HCT116 (cell line): ENCODE measurements around the gene AOC2. TPM values are rescaled to one million over a fixed set of nuclear protein-coding genes. Genes with fewer than 3 reads are reported as not detected.

Experiments
- ATAC-seq: fragments of 200-7000 bp; cut with Tn5 transposase; 2 replicates; pipeline ENCODE4 v1.9.1; 2020; ENCODE audit warnings: mild to moderate bottlenecking, moderate library complexity
- BruUV-seq: library from RNA; stranded (reverse); fragments of 400-500 nt; replicated peaks from 2 replicates; lab custom pipeline; 2021; lab: Mats Ljungman, UMichigan
- CTCF ChIA-PET: fragments of 300-600 bp; sonication (Branson Sonifier 250); formaldehyde crosslinking; loops from one replicate; lab custom pipeline; 2021; ENCODE audit warnings: antibody characterized with exemption; lab: Charles Lee
- POLR2A ChIA-PET: fragments of 300-600, 350-600 bp; sonication (Branson Sonifier 250); formaldehyde crosslinking; loops from one replicate; lab custom pipeline; 2021; ENCODE audit warnings: antibody characterized with exemption; lab: Charles Lee
- RAD21 ChIA-PET, 2 experiments: fragments of 300-600 bp; sonication (Branson Sonifier 250); formaldehyde crosslinking; loops; one replicate each; lab custom pipeline; 2023; ENCODE audit warnings: low total read pairs in 2 of 2; ENCODE audit not compliant: uncharacterized antibody in 2 of 2, unreplicated experiment in 2 of 2, low non-redundant PET in 1 of 2; lab: Charles Lee
- DNase-seq: peaks from one replicate; pipeline ENCODE4 v3.0.0-alpha.2; 2010; ENCODE audit warnings: low read depth, low spot score
- H2AFZ ChIP-seq: fragments of 200-600 bp; shearing (Covaris generic), sonication (generic); 2 replicates; pipeline ENCODE4 v1.6.1; 2017; ENCODE audit warnings: low read depth, mixed run types, mixed read lengths, antibody characterized with exemption, low read length; ENCODE audit not compliant: poor library complexity, severe bottlenecking
- H3K27ac ChIP-seq: 2 replicates; pipeline ENCODE4 v1.5.1; 2012; ENCODE audit warnings: low read depth, low read length
- H3K27me3 ChIP-seq: fragments of 200-600 bp; sonication (generic); 2 replicates; pipeline ENCODE4 v1.6.1; 2016; ENCODE audit warnings: mixed run types, low read length, mixed read lengths; ENCODE audit not compliant: insufficient read depth
- H3K36me3 ChIP-seq, 2 experiments: fragments of 200-500 bp in 1 of 2; fragments of 200-600 bp in 1 of 2; sonication (Bioruptor generic) in 1 of 2; sonication (generic) in 1 of 2; 2 replicates each; pipeline versions ENCODE4 v1.5.1 to v1.6.1; 2014 to 2016; ENCODE audit warnings: low read length in 2 of 2, inconsistent platforms in 1 of 2, mixed read lengths in 1 of 2, mixed run types in 1 of 2; ENCODE audit not compliant: insufficient read depth in 2 of 2, control insufficient read depth in 1 of 2
- H3K4me1 ChIP-seq, 2 experiments: fragments of 200-600 bp in 1 of 2; sonication (generic) in 1 of 2; 2 replicates each; pipeline versions ENCODE4 v1.5.1 to v1.6.1; 2012 to 2017; ENCODE audit warnings: low read length in 2 of 2, inconsistent platforms in 1 of 2, mild to moderate bottlenecking in 1 of 2, mixed read lengths in 1 of 2, mixed run types in 1 of 2, moderate library complexity in 1 of 2; ENCODE audit not compliant: insufficient read depth in 2 of 2, control insufficient read depth in 1 of 2
- H3K4me2 ChIP-seq: fragments of 200-600 bp; sonication (generic); 2 replicates; pipeline ENCODE4 v1.6.1; 2017; ENCODE audit warnings: mixed run types, low read length, mixed read lengths
- H3K4me3 ChIP-seq, 2 experiments: fragments of 200-600 bp in 1 of 2; sonication (generic) in 1 of 2; replicated peaks in 1 of 2; 2 replicates each; pipeline ENCODE4 v1.5.1; 2011 to 2016; ENCODE audit warnings: low read length in 2 of 2, control low read depth in 1 of 2, low read depth in 1 of 2, mild to moderate bottlenecking in 1 of 2, mixed read lengths in 1 of 2, mixed run types in 1 of 2
- H3K79me2 ChIP-seq: fragments of 200-600 bp; sonication (generic); 2 replicates; pipeline ENCODE4 v1.6.1; 2017; ENCODE audit warnings: mild to moderate bottlenecking, mixed run types, low read length, moderate library complexity, mixed read lengths; ENCODE audit not compliant: insufficient read depth
- H3K9ac ChIP-seq: fragments of 200-600 bp; sonication (generic); 2 replicates; pipeline ENCODE4 v1.6.1; 2016; ENCODE audit warnings: low read length, mixed read lengths
- H3K9me2 ChIP-seq: fragments of 200-600 bp; sonication (generic), shearing (Covaris generic); 2 replicates; pipeline ENCODE4 v1.6.1; 2017; ENCODE audit warnings: mixed run types, mild to moderate bottlenecking, moderate library complexity; ENCODE audit not compliant: insufficient read depth
- H3K9me3 ChIP-seq, 2 experiments: fragments of 200-500 bp in 1 of 2; fragments of 200-600 bp in 1 of 2; sonication (Bioruptor generic) in 1 of 2; sonication (generic) in 1 of 2; 2 replicates each; pipeline ENCODE4 v1.6.1; 2014 to 2017; ENCODE audit warnings: low read length in 2 of 2, mixed read lengths in 2 of 2, inconsistent platforms in 1 of 2, low read depth in 1 of 2, mild to moderate bottlenecking in 1 of 2, mixed run types in 1 of 2, moderate library complexity in 1 of 2; ENCODE audit not compliant: control insufficient read depth in 1 of 2, insufficient read depth in 1 of 2
- H4K20me1 ChIP-seq: fragments of 200-600 bp; sonication (generic), shearing (Covaris generic); 2 replicates; pipeline ENCODE4 v1.6.1; 2017; ENCODE audit warnings: mixed run types, mild to moderate bottlenecking, moderate library complexity; ENCODE audit not compliant: insufficient read depth
- CBX3 ChIP-seq: IDR thresholded peaks from 2 replicates; pipeline ENCODE4 v1.6.1; 2012; ENCODE audit warnings: low read depth
- CEBPB ChIP-seq: IDR thresholded peaks from 2 replicates; pipeline ENCODE4 v1.6.1; 2012; ENCODE audit warnings: low read depth
- EGR1 ChIP-seq: IDR thresholded peaks from 2 replicates; pipeline ENCODE4 v1.6.1; 2012; ENCODE audit warnings: low read depth
- ELF1 ChIP-seq: IDR thresholded peaks from 2 replicates; pipeline ENCODE4 v1.6.1; 2012; ENCODE audit warnings: low read depth, borderline replicate concordance
- EZH2 ChIP-seq: fragments of 200-600 bp; sonication (generic); IDR thresholded peaks from 2 replicates; pipeline ENCODE4 v1.6.1; 2017; ENCODE audit warnings: antibody characterized with exemption, mixed run types
- JUND ChIP-seq: IDR thresholded peaks from 2 replicates; pipeline ENCODE4 v1.6.1; 2012
- POLR2A ChIP-seq: IDR thresholded peaks from 2 replicates; pipeline ENCODE4 v1.7.0; 2011; ENCODE audit warnings: borderline replicate concordance; ENCODE audit not compliant: insufficient read depth, insufficient read length; ENCODE audit errors: extremely low read depth
- POLR2AphosphoS5 ChIP-seq: IDR thresholded peaks from 2 replicates; pipeline ENCODE4 v1.6.1; 2011; ENCODE audit warnings: mild to moderate bottlenecking, low read depth, low read length, moderate library complexity
- RAD21 ChIP-seq: IDR thresholded peaks from 2 replicates; pipeline ENCODE4 v1.6.1; 2012; ENCODE audit warnings: low read depth, mild to moderate bottlenecking
- SIN3A ChIP-seq: IDR thresholded peaks from 2 replicates; pipeline ENCODE4 v1.6.1; 2012; ENCODE audit warnings: low read depth
- SP1 ChIP-seq: IDR thresholded peaks from 2 replicates; pipeline ENCODE4 v1.6.1; 2012; ENCODE audit warnings: low read depth
- SRF ChIP-seq: IDR thresholded peaks from 2 replicates; pipeline ENCODE4 v1.6.1; 2012; ENCODE audit warnings: low read depth
- TCF7L2 ChIP-seq: IDR thresholded peaks from 2 replicates; pipeline ENCODE4 v1.7.0; 2011; ENCODE audit warnings: borderline replicate concordance, inconsistent platforms; ENCODE audit not compliant: insufficient read depth, insufficient read length; ENCODE audit errors: extremely low read depth
- YY1 ChIP-seq: IDR thresholded peaks from 2 replicates; pipeline ENCODE4 v1.6.1; 2011; ENCODE audit warnings: low read length, low read depth, moderate library complexity, mild to moderate bottlenecking; ENCODE audit not compliant: insufficient replicate concordance; ENCODE audit errors: extremely low read depth
- ZNF274 ChIP-seq: fragments of 200-500 bp; sonication (Bioruptor generic); IDR thresholded peaks from 2 replicates; pipeline ENCODE4 v1.6.1; 2014; ENCODE audit warnings: mild to moderate bottlenecking, low read depth, low read length, inconsistent platforms
- intact Hi-C: fragments of 100-400 bp; cut with micrococcal nuclease; formaldehyde crosslinking; loops from 2 replicates; pipeline ENCODE4 v1.10.0; 2022
- total RNA-seq: library from RNA; stranded (reverse); gene quantifications from one replicate; pipeline ENCODE4 v1.2.1, GENCODE V29; 2021; ENCODE audit not compliant: unreplicated experiment
- TF ChIP-seq, protein P1 (sequence below): IDR thresholded peaks from 2 replicates; pipeline ENCODE4 v1.6.1; 2011; ENCODE audit warnings: mild to moderate bottlenecking, low read length, moderate library complexity; ENCODE audit not compliant: insufficient replicate concordance; ENCODE audit errors: extremely low read depth
- TF ChIP-seq, protein P2 (sequence below): IDR thresholded peaks from 2 replicates; pipeline ENCODE4 v1.6.1; 2012; ENCODE audit warnings: low read depth

Gene AOC2
- total RNA-seq, 1 experiment from 2014 or later: 8.0 TPM

DNA sequence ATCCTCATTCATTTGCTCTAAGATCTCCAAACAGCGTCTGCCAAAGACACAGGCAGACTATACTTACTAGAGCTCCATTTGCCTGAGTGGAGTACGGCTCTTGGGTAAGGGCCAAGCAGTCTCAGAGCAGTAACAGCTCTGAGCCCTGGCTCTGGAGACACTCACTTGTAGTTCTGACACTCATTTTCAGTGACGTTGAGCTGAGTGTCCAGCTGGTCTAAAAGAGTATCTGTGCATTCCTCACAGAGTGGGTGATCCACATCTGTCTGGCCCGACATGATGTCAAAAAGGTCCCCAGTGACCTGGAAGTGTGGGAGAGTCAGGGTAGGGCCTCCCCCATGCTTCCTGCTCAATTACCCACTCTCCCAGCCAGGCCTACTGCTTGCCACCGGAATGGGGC, 26.0 kb upstream of the AOC2 start:
- Histone ChIP-seq H2AFZ (no peak overlapping the region), H3K9ac (no peak overlapping the region), H4K20me1 (no peaks in the 10 kb centered on the region), H3K9me3 (no peaks in the 10 kb centered on the region), H3K4me1 (peaks cover 2 to 7% of the 10 kb centered on the region in 2 experiments; a peak in 2 of 4 replicates), H3K79me2 (peaks cover 19% of the 10 kb centered on the region), H3K27ac (no peak overlapping the region), H3K27me3 (no peaks in the 10 kb centered on the region), H3K9me2 (no peaks in the 10 kb centered on the region), H3K4me2 (no peak overlapping the region), H3K4me3 (no peak overlapping the region), H3K36me3 (peaks cover 51 to 52% of the 10 kb centered on the region in 2 experiments)
- DNase-seq: no peak
- TF ChIP-seq JUND (no peak), ELF1 (no peak), RAD21 (no peak), POLR2AphosphoS5 (no peak), SIN3A (no peak), POLR2A (no peak), ZNF274 (no peak), SP1 (no peak), EGR1 (no peak), CEBPB (no peak), CBX3 (no peak), SRF (no peak), YY1 (no peak), TCF7L2 (no peak), EZH2 (no peak)
- TF ChIP-seq, protein P1, sequence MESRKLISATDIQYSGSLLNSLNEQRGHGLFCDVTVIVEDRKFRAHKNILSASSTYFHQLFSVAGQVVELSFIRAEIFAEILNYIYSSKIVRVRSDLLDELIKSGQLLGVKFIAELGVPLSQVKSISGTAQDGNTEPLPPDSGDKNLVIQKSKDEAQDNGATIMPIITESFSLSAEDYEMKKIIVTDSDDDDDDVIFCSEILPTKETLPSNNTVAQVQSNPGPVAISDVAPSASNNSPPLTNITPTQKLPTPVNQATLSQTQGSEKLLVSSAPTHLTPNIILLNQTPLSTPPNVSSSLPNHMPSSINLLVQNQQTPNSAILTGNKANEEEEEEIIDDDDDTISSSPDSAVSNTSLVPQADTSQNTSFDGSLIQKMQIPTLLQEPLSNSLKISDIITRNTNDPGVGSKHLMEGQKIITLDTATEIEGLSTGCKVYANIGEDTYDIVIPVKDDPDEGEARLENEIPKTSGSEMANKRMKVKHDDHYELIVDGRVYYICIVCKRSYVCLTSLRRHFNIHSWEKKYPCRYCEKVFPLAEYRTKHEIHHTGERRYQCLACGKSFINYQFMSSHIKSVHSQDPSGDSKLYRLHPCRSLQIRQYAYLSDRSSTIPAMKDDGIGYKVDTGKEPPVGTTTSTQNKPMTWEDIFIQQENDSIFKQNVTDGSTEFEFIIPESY: no peak
- TF ChIP-seq, protein P2, sequence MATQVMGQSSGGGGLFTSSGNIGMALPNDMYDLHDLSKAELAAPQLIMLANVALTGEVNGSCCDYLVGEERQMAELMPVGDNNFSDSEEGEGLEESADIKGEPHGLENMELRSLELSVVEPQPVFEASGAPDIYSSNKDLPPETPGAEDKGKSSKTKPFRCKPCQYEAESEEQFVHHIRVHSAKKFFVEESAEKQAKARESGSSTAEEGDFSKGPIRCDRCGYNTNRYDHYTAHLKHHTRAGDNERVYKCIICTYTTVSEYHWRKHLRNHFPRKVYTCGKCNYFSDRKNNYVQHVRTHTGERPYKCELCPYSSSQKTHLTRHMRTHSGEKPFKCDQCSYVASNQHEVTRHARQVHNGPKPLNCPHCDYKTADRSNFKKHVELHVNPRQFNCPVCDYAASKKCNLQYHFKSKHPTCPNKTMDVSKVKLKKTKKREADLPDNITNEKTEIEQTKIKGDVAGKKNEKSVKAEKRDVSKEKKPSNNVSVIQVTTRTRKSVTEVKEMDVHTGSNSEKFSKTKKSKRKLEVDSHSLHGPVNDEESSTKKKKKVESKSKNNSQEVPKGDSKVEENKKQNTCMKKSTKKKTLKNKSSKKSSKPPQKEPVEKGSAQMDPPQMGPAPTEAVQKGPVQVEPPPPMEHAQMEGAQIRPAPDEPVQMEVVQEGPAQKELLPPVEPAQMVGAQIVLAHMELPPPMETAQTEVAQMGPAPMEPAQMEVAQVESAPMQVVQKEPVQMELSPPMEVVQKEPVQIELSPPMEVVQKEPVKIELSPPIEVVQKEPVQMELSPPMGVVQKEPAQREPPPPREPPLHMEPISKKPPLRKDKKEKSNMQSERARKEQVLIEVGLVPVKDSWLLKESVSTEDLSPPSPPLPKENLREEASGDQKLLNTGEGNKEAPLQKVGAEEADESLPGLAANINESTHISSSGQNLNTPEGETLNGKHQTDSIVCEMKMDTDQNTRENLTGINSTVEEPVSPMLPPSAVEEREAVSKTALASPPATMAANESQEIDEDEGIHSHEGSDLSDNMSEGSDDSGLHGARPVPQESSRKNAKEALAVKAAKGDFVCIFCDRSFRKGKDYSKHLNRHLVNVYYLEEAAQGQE: no peak
- intact Hi-C loops: no loop called here
- RAD21 ChIA-PET: no interaction called here
- CTCF ChIA-PET: interaction anchor here (1.0 kb wide), 1 partner anchor 20 kb away, joined by 3 read pairs; the partner anchor contains the start of genes CNTD1 and COA3
- no peak for ATAC-seq
- POLR2A ChIA-PET: no interaction called here
- BruUV-seq: no TSS peak
